HepG2 (cell line): Measurements from ENCODE around the gene AFF4. TPM values are rescaled to one million over a fixed set of nuclear protein-coding genes. Genes with fewer than 3 reads are reported as not detected.
A peak's percentile ranks its signal among the peaks of the same experiment; 100 is the strongest.

ENCODE experiments used
- ARNT ChIP-seq: fragments of 450-650 bp; IDR thresholded peaks from 2 replicates; pipeline ENCODE4 v1.6.1; 2017
- ELF1 ChIP-seq: sonication (generic); formaldehyde crosslinking; IDR thresholded peaks from 2 replicates; pipeline ENCODE4 v1.4.0; 2020; ENCODE audit warnings: missing genetic modification reagents
- EP300 ChIP-seq, 3 experiments: sonication (generic) in 1 of 3; formaldehyde crosslinking in 1 of 3; IDR thresholded peaks; 2 replicates each; pipeline versions ENCODE4 v1.5.1 to v1.6.1; 2011 to 2020; ENCODE audit warnings: low read depth in 2 of 3, low read length in 2 of 3, borderline replicate concordance in 1 of 3, improper control_type of control experiment in 1 of 3, mild to moderate bottlenecking in 1 of 3, missing genetic modification reagents in 1 of 3, moderate library complexity in 1 of 3
- GZF1 ChIP-seq: sonication (generic); formaldehyde crosslinking; IDR thresholded peaks from 2 replicates; pipeline ENCODE4 v1.5.1; 2020; ENCODE audit warnings: mild to moderate bottlenecking, missing genetic modification reagents
- HNRNPL ChIP-seq: fragments of 200-400 bp; formaldehyde crosslinking; IDR thresholded peaks from 2 replicates; pipeline ENCODE4 v1.6.1; 2017; ENCODE audit warnings: mild to moderate bottlenecking, low read depth, low read length
- HNRNPLL ChIP-seq: fragments of 200-400 bp; formaldehyde crosslinking; IDR thresholded peaks from 2 replicates; pipeline ENCODE4 v1.6.1; 2017; ENCODE audit warnings: mild to moderate bottlenecking, low read depth, low read length; ENCODE audit not compliant: poor library complexity, severe bottlenecking
- ISL2 ChIP-seq: sonication (generic); formaldehyde crosslinking; IDR thresholded peaks from 2 replicates; pipeline ENCODE4 v1.5.0; 2020; ENCODE audit warnings: missing genetic modification reagents
- KMT2A ChIP-seq: sonication (generic); formaldehyde crosslinking; IDR thresholded peaks from 2 replicates; pipeline ENCODE4 v1.4.0; 2020; ENCODE audit warnings: missing genetic modification reagents
- NFKBIZ ChIP-seq: IDR thresholded peaks from 2 replicates; pipeline ENCODE4 v1.6.1; 2018; ENCODE audit warnings: missing genetic modification reagents, missing compliant biosample characterization
- NFYB ChIP-seq: sonication (generic); formaldehyde crosslinking; IDR thresholded peaks from 2 replicates; pipeline ENCODE4 v1.4.0; 2020; ENCODE audit warnings: missing genetic modification reagents
- RBM22 ChIP-seq: fragments of 200-400 bp; formaldehyde crosslinking; optimal IDR thresholded peaks from 2 replicates; pipeline ENCODE3; 2017; ENCODE audit warnings: mild to moderate bottlenecking, low read length, moderate library complexity
- TGIF2 ChIP-seq: IDR thresholded peaks from 2 replicates; pipeline ENCODE4 v1.6.1; 2016; ENCODE audit warnings: control low read depth, missing compliant biosample characterization
- THAP11 ChIP-seq: IDR thresholded peaks from 2 replicates; pipeline ENCODE4 v1.6.1; 2016; ENCODE audit warnings: missing biosample characterization, missing genetic modification reagents
- ZEB1 ChIP-seq: IDR thresholded peaks from 2 replicates; pipeline ENCODE4 v1.6.1; 2012; ENCODE audit warnings: mild to moderate bottlenecking, low read depth, inconsistent platforms; ENCODE audit not compliant: insufficient replicate concordance
- ZMYM2 ChIP-seq: sonication (generic); formaldehyde crosslinking; IDR thresholded peaks from 2 replicates; pipeline ENCODE4 v1.8.0; 2022; ENCODE audit warnings: mild to moderate bottlenecking, missing genetic modification reagents
- ZNF225 ChIP-seq: sonication (generic); formaldehyde crosslinking; IDR thresholded peaks from 2 replicates; pipeline ENCODE4 v1.4.0; 2020; ENCODE audit warnings: mild to moderate bottlenecking, missing genetic modification reagents
- ZNF329 ChIP-seq: sonication (generic); formaldehyde crosslinking; IDR thresholded peaks from 2 replicates; pipeline ENCODE4 v1.9.0; 2021; ENCODE audit warnings: low read depth, mild to moderate bottlenecking, missing genetic modification reagents
- ZNF530 ChIP-seq: sonication (generic); formaldehyde crosslinking; IDR thresholded peaks from 2 replicates; pipeline ENCODE4 v1.5.0; 2020; ENCODE audit warnings: low read depth, mild to moderate bottlenecking, missing genetic modification reagents
- ZNF616 ChIP-seq: sonication (generic); formaldehyde crosslinking; IDR thresholded peaks from 2 replicates; pipeline ENCODE4 v1.5.0; 2020; ENCODE audit warnings: low read depth, mild to moderate bottlenecking, missing genetic modification reagents
- ZNF737 ChIP-seq: sonication (generic); formaldehyde crosslinking; IDR thresholded peaks from 2 replicates; pipeline ENCODE4 v1.5.0; 2020; ENCODE audit warnings: missing genetic modification reagents, mild to moderate bottlenecking, borderline replicate concordance
- ZSCAN9 ChIP-seq: IDR thresholded peaks from 2 replicates; pipeline ENCODE4 v1.6.1; 2016; ENCODE audit warnings: borderline replicate concordance
- polyA plus RNA-seq, 8 experiments: library from polyadenylated mRNA; depleted of rRNA in 3 of 8; stranded (reverse) in 7 of 8; unstranded in 1 of 8; fragments of >200 nt; fragmentation: Illumina TruSeq in 4 of 8; extraction: Trizol in 4 of 8; gene quantifications; 2 replicates each; pipeline versions ENCODE4 v1.2.1 to v1.2.3, GENCODE V29; 2011 to 2016; ENCODE audit warnings: low read depth in 4 of 8, missing spikeins in 1 of 8, mixed read lengths in 1 of 8; ENCODE audit not compliant: insufficient read depth in 1 of 8
- total RNA-seq, 5 experiments: library from RNA; depleted of rRNA; stranded (reverse); fragments of >200 nt; fragmentation: Illumina TruSeq; extraction: Trizol; gene quantifications; 2 replicates each; pipeline ENCODE4 v1.2.3, GENCODE V29; 2016; ENCODE audit warnings: low read depth in 1 of 5
- TF ChIP-seq, protein P1 (sequence below): sonication (generic); formaldehyde crosslinking; IDR thresholded peaks from 2 replicates; pipeline ENCODE4 v1.4.0; 2020; ENCODE audit warnings: missing genetic modification reagents
- TF ChIP-seq, protein P2 (sequence below): sonication (generic); formaldehyde crosslinking; IDR thresholded peaks from 2 replicates; pipeline ENCODE4 v1.8.1; 2023; ENCODE audit warnings: missing genetic modification reagents, mild to moderate bottlenecking, borderline replicate concordance
- TF ChIP-seq, protein P3 (sequence below): sonication (generic); formaldehyde crosslinking; IDR thresholded peaks from 2 replicates; pipeline ENCODE4 v1.5.0; 2020; ENCODE audit warnings: missing genetic modification reagents
- TF ChIP-seq, protein P4 (sequence below): fragments of 450-650 bp; IDR thresholded peaks from 2 replicates; pipeline ENCODE4 v1.6.1; 2017; ENCODE audit warnings: mild to moderate bottlenecking
- TF ChIP-seq, protein P5 (sequence below): sonication (generic); formaldehyde crosslinking; IDR thresholded peaks from 2 replicates; pipeline ENCODE4 v1.4.0; 2020; ENCODE audit warnings: missing genetic modification reagents; ENCODE audit errors: not compliant biosample characterization

AFF4 gene
- total and polyA plus RNA-seq, 2 of the 13 experiments (the other 11 are each of a cell fraction or from before 2014, with no cell fraction given) = 22.1 to 25.5 TPM

DNA sequence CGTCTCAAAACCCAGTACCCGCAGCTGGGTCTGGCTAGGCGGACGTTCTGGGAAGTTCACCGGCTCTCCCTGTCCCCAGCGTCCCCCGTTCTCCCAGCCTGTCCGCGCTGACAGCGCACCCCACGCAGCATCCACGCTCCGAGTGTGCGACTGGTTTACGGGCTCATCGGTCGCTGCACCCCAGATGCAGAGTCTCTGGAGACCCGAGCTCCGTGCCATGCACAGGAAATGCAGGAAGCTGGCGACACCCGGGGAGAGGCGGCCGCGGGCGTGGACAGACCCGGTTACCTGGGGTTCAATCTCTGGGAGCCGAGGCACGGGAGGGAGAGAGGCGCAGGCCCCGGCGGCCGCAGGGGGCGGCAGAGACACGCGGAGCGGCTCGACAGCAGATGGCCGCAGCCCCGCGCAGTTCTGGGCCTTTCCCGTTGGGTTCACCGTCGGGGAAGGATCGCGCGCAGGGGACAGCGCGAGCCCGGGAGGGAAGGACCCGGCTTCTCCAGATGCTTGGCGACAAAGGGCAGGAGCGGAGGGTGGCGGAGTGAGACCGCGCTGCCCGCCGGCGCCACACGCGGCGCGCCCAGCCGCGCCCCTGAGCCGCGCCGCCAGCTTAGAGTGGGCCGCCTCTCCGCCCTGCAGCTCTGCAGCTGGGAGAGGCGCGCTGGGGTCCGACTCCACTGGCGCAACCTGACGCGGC lies 133.5 kb downstream of the AFF4 start (continued):
- TF ChIP-seq ARNT (no peak), HNRNPLL (peak; percentile 81), NFYB (no peak), HNRNPL (0 out of 2 replicates have a peak, but pooled peaks have one; percentile 41), ZNF737 (no peak), ISL2 (CRISPR knock-in tag) (peak; percentile 63; the same call in 1 of the 2 replicates), RBM22 (peak; percentile 59), THAP11 (CRISPR knock-in tag) (0 out of 2 replicates have a peak, but pooled peaks have one; percentile 21), ZNF225 (no peak), ZMYM2 (0 out of 2 replicates have a peak, but pooled peaks have one; percentile 58), KMT2A (CRISPR knock-in tag) (peak; percentile 78), NFKBIZ (CRISPR knock-in tag) (no peak), GZF1 (CRISPR knock-in tag) (0 out of 2 replicates have a peak, but pooled peaks have one; percentile 69), ZNF616 (CRISPR knock-in tag) (no peak), ELF1 (CRISPR knock-in tag) (peak; percentile 31; the same call in 1 of the 2 replicates), ZNF530 (no peak), ZSCAN9 (no peak), ZNF329 (CRISPR knock-in tag) (no peak), ZEB1 (peak; percentile 27), EP300 (IDR thresholded peaks at IDR 0.05; ENCODE audit: low read depth in 2 of 2, low read length in 2 of 2) (no peak; a peak in 1 of 4 replicates), EP300 (CRISPR knock-in tag; IDR thresholded peaks at IDR 0.05; ENCODE audit: borderline replicate concordance) (no peak), TGIF2 (CRISPR knock-in tag) (peak; percentile 45; the same call in 1 of the 2 replicates)
- TF ChIP-seq, protein P1, sequence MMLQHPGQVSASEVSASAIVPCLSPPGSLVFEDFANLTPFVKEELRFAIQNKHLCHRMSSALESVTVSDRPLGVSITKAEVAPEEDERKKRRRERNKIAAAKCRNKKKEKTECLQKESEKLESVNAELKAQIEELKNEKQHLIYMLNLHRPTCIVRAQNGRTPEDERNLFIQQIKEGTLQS (CRISPR knock-in tag) = no peak
- TF ChIP-seq, protein P2, sequence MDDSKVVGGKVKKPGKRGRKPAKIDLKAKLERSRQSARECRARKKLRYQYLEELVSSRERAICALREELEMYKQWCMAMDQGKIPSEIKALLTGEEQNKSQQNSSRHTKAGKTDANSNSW (CRISPR knock-in tag) = no peak
- TF ChIP-seq, protein P3, sequence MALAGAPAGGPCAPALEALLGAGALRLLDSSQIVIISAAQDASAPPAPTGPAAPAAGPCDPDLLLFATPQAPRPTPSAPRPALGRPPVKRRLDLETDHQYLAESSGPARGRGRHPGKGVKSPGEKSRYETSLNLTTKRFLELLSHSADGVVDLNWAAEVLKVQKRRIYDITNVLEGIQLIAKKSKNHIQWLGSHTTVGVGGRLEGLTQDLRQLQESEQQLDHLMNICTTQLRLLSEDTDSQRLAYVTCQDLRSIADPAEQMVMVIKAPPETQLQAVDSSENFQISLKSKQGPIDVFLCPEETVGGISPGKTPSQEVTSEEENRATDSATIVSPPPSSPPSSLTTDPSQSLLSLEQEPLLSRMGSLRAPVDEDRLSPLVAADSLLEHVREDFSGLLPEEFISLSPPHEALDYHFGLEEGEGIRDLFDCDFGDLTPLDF (CRISPR knock-in tag) = no peak
- TF ChIP-seq, protein P4, sequence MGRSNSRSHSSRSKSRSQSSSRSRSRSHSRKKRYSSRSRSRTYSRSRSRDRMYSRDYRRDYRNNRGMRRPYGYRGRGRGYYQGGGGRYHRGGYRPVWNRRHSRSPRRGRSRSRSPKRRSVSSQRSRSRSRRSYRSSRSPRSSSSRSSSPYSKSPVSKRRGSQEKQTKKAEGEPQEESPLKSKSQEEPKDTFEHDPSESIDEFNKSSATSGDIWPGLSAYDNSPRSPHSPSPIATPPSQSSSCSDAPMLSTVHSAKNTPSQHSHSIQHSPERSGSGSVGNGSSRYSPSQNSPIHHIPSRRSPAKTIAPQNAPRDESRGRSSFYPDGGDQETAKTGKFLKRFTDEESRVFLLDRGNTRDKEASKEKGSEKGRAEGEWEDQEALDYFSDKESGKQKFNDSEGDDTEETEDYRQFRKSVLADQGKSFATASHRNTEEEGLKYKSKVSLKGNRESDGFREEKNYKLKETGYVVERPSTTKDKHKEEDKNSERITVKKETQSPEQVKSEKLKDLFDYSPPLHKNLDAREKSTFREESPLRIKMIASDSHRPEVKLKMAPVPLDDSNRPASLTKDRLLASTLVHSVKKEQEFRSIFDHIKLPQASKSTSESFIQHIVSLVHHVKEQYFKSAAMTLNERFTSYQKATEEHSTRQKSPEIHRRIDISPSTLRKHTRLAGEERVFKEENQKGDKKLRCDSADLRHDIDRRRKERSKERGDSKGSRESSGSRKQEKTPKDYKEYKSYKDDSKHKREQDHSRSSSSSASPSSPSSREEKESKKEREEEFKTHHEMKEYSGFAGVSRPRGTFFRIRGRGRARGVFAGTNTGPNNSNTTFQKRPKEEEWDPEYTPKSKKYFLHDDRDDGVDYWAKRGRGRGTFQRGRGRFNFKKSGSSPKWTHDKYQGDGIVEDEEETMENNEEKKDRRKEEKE = no peak
- TF ChIP-seq, protein P5, sequence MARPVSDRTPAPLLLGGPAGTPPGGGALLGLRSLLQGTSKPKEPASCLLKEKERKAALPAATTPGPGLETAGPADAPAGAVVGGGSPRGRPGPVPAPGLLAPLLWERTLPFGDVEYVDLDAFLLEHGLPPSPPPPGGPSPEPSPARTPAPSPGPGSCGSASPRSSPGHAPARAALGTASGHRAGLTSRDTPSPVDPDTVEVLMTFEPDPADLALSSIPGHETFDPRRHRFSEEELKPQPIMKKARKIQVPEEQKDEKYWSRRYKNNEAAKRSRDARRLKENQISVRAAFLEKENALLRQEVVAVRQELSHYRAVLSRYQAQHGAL (CRISPR knock-in tag) = no peak
